Esophagus squamous epithelium (tissue), 5 donors: ENCODE results near the gene DLX1. TPM values are rescaled to one million over a fixed set of nuclear protein-coding genes. Genes with fewer than 3 reads are reported as not detected.

ENCODE experiments used
- DNase-seq: peaks from one replicate; lab custom pipeline; 2025; lab: John Stamatoyannopoulos, UW
- H3K27ac ChIP-seq, 4 donors: fragments of 200-600 bp; sonication (generic); one replicate each; pipeline ENCODE4 v1.5.1; 2016 to 2019; ENCODE audit warnings: mild to moderate bottlenecking in 1 of 4
- H3K27me3 ChIP-seq, 4 donors: fragments of 200-600 bp; sonication (generic); 1 replicate in 3 of 4; 2 replicates in 1 of 4; pipeline versions ENCODE4 v1.5.1 to v1.6.0; 2017 to 2021; ENCODE audit warnings: antibody characterized with exemption in 1 of 4
- H3K36me3 ChIP-seq, 3 donors: fragments of 200-600 bp; sonication (generic); one replicate each; pipeline ENCODE4 v1.5.1; 2016 to 2019
- H3K4me1 ChIP-seq, 3 donors: fragments of 200-600 bp; sonication (generic); one replicate each; pipeline ENCODE4 v1.5.1; 2017 to 2019
- H3K4me3 ChIP-seq, 4 donors: fragments of 200-600 bp; sonication (generic); 1 replicate in 3 of 4; 2 replicates in 1 of 4; pipeline ENCODE4 v1.5.1; 2016 to 2019; ENCODE audit warnings: mild to moderate bottlenecking in 2 of 4, moderate library complexity in 1 of 4
- H3K9me3 ChIP-seq, 3 donors: fragments of 200-600 bp; sonication (generic); one replicate each; pipeline ENCODE4 v1.5.1; 2016 to 2019
- POLR2A ChIP-seq, 4 donors: fragments of 450-650 bp; IDR thresholded peaks; one replicate each; pipeline ENCODE4 v1.6.1; 2017; ENCODE audit warnings: antibody characterized with exemption in 4 of 4, mild to moderate bottlenecking in 4 of 4, moderate library complexity in 3 of 4
- WGBS, 2 donors: methylation state at CpG; one replicate each; pipeline ENCODE4 v1.1.5; 2018; 5-methylcytosine and 5-hydroxymethylcytosine counted together
- intact Hi-C: fragments of 100-400 bp; cut with DNase I; formaldehyde crosslinking; loops from one replicate; pipeline ENCODE4 v1.15.0; 2022
- total RNA-seq, 4 donors: library from RNA; depleted of rRNA; stranded (reverse); fragments of >200 nt; gene quantifications; one replicate each; pipeline ENCODE4 v1.1.0, GENCODE V29; 2016
- TF ChIP-seq, protein P1 (sequence below), 6 experiments: fragments of 450-650 bp in 4 of 6; fragments of 200-600 bp in 2 of 6; sonication (generic) in 2 of 6; IDR thresholded peaks; one replicate each; pipeline ENCODE4 v1.5.1; 2016 to 2019; ENCODE audit warnings: antibody characterized with exemption in 6 of 6, mild to moderate bottlenecking in 4 of 6, moderate library complexity in 4 of 6
- donor health status: DM: yes; HTN: yes; CAD: no.

DLX1 gene
- total RNA-seq, 4 donors from 2014 or later: not detected

- Histone ChIP-seq H3K4me1 (peaks cover 65 to 89% (median 75%) of the 10 kb centered on the region in 3 donors), H3K36me3 (no peaks in the 10 kb centered on the region), H3K27ac (no peak overlapping the region), H3K9me3 (no peaks in the 10 kb centered on the region), H3K4me3 (peak overlapping the region in 1 of 4 donors; percentile 65), H3K27me3 (peaks cover 82 to 100% (median 94%) of the 10 kb centered on the region in 4 donors)
- TF ChIP-seq, protein P1, sequence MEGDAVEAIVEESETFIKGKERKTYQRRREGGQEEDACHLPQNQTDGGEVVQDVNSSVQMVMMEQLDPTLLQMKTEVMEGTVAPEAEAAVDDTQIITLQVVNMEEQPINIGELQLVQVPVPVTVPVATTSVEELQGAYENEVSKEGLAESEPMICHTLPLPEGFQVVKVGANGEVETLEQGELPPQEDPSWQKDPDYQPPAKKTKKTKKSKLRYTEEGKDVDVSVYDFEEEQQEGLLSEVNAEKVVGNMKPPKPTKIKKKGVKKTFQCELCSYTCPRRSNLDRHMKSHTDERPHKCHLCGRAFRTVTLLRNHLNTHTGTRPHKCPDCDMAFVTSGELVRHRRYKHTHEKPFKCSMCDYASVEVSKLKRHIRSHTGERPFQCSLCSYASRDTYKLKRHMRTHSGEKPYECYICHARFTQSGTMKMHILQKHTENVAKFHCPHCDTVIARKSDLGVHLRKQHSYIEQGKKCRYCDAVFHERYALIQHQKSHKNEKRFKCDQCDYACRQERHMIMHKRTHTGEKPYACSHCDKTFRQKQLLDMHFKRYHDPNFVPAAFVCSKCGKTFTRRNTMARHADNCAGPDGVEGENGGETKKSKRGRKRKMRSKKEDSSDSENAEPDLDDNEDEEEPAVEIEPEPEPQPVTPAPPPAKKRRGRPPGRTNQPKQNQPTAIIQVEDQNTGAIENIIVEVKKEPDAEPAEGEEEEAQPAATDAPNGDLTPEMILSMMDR (IDR thresholded peaks at IDR 0.05): no peak
- no peak for TF ChIP-seq POLR2A (IDR thresholded peaks at IDR 0.05)
- 28 to 39% methylated on average over 7 to 8 of the region's 9 CpGs for WGBS, 2 donors
- intact Hi-C loops: no loop called here
- no peak for DNase-seq
Measured at GRCh38 chr2:172097557-172098131, 12.3 kb downstream of the DLX1 start.

GRCh38 chr2:172098287-172098649 lies 13.0 kb downstream of the DLX1 start:
- 56 to 67% methylated on average over 1 of the region's 1 CpG for WGBS, 2 donors
- TF ChIP-seq, protein P1 (IDR thresholded peaks at IDR 0.05): no peak
- no peak for TF ChIP-seq POLR2A (IDR thresholded peaks at IDR 0.05)
- Histone ChIP-seq H3K4me1 (peaks cover 70 to 95% (median 82%) of the 10 kb centered on the region in 3 donors), H3K27me3 (peaks cover 77 to 100% (median 91%) of the 10 kb centered on the region in 4 donors), H3K4me3 (no peak overlapping the region), H3K36me3 (no peaks in the 10 kb centered on the region), H3K27ac (no peak overlapping the region), H3K9me3 (no peaks in the 10 kb centered on the region)
- intact Hi-C loops: no loop called here
- DNase-seq: no peak

- H3K27ac ChIP-seq: no peak overlapping the region
- DNase-seq: no peak
- TF ChIP-seq, protein P1 (IDR thresholded peaks at IDR 0.05): no peak
- TF ChIP-seq POLR2A (IDR thresholded peaks at IDR 0.05): no peak
- H3K36me3 ChIP-seq: no peaks in the 10 kb centered on the region
- H3K9me3 ChIP-seq: no peaks in the 10 kb centered on the region
- H3K4me3 ChIP-seq: peak overlapping the region in 3 of 4 donors; percentile 3 to 62 (median 37)
- H3K27me3 ChIP-seq: peaks cover 74 to 100% (median 91%) of the 10 kb centered on the region in 4 donors
- 11% methylated on average over 21 to 22 of the region's 61 CpGs for WGBS, 2 donors
- intact Hi-C loops: no loop called here
- H3K4me1 ChIP-seq: peaks cover 73 to 100% (median 87%) of the 10 kb centered on the region in 3 donors
Measured at GRCh38 chr2:172098650-172099471, 13.6 kb downstream of the DLX1 start.

DNA sequence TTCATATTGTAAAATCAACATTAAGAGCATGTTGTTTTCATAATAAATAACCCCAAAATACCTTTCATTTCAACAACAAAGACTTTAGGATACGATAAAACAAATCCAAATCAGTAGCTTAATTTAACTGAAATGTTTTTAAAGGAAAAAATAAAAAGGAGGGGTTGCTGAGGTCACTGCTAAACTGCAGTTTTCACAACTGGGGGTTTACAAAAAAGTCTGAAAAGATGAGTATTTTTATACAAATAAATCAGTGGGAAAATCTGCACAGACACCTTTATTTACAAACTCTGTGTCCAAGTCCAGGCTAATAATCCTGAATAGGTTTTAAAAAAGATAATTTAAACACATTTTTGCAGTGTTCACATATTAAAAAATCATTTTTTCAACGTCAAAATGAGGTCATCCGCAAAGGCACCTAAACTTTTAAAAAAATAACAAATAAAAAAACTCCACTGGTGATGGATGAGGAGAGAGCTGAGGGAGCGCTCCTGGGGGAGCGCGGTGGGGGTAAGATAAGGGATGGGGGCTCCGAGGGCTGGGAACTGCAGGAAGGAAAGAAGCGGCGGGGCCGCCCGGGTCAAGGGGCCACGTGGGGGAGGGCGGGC lies 14.3 kb downstream of the DLX1 start:
- Histone ChIP-seq H3K27me3 (peaks cover 67 to 100% (median 92%) of the 10 kb centered on the region in 4 donors), H3K36me3 (no peaks in the 10 kb centered on the region), H3K4me1 (peaks cover 69 to 96% (median 84%) of the 10 kb centered on the region in 3 donors), H3K9me3 (no peaks in the 10 kb centered on the region), H3K27ac (no peak overlapping the region), H3K4me3 (peak overlapping the region in 3 of 4 donors; percentile 3 to 62 (median 37))
- intact Hi-C loops: loop anchor here (10.0 kb wide), 2 partner anchors 285 to 405 kb away; no protein-coding TSS in a partner anchor
- no peak for DNase-seq
- TF ChIP-seq POLR2A (IDR thresholded peaks at IDR 0.05): no peak
- TF ChIP-seq, protein P1 (IDR thresholded peaks at IDR 0.05): no peak
- 6 to 12% methylated on average over 9 to 12 of the region's 13 CpGs for WGBS, 2 donors
